Measurements from ENCODE around the gene ADD3. TPM values are rescaled to one million over a fixed set of nuclear protein-coding genes. Genes with fewer than 3 reads are reported as not detected.

The ADD3 gene
- total RNA-seq, 2 donors from 2014 or later, result 158 to 377 TPM

DNA sequence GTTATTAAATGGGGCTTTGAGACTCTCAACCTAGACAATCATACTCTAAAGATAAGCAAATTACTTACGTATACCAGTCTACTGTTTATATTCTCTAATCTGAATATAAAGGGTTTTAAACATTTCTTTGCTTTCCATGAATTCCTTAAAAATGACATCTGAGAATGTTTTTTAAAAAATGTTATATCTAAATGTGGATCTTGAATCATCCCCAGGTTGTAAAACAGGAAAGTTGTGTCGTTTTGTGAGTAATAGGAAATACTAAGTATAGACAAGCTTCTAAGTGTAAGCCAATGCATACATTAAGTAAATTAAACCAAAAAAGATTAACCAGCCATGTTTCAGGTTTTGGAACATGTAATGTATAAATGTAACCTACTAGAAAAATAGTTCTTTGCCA is 26.8 kb downstream of the ADD3 start:
- no peak for DNase-seq (ENCODE audit: low spot score)
- Histone ChIP-seq H3K4me3 (no peak overlapping the region), H3K4me1 (peaks cover 0 to 41% of the 10 kb centered on the region in 2 donors), H3K27me3 (no peaks in the 10 kb centered on the region), H3K36me3 (no peaks in the 10 kb centered on the region), H3K9me3 (no peaks in the 10 kb centered on the region), H3K27ac (peak overlapping the region in 1 of 2 donors; percentile 62)
- TF ChIP-seq CTCF (IDR thresholded peaks at IDR 0.05), result no peak

DNA sequence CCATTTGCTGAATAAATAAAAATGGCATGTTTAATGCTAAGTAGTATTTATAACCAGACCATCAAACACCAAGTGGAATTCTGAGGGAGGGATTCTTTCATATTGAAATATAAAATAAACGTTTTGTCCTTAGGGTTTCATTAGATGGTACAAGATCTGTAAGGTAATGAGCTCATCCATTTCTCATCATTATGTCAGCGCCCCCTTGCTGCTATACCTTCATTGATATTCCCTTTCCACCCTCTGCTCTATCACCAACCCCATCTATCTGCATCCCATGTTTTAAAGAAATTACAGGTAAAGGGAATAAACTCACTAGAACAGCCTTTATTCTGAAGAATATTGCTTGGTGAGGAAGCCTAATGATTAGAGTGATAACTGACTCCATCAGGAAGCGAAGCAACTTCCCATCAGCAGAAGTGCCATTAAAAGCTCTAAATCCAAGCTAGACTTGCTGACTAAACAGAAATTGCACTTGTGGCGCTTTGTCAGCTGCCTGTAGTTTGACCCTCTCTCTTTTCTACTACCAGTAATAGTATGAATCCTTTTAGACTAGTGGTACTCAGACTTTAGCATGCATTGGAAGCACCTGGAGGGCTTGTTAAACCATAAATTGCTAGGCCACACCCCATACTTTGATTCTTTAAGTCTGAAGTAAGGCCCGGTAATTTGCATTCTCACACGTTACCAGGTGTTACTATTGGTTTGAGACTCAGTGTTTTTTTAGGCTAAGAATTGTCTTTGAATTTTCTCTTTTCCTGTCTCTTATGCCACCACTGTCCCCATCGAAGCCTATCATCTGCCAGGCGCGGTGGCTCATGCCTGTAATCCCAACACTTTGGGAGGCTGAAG is 27.5 kb downstream of the ADD3 start:
- Histone ChIP-seq H3K4me3 (no peak overlapping the region), H3K36me3 (no peaks in the 10 kb centered on the region), H3K27me3 (no peaks in the 10 kb centered on the region), H3K27ac (no peak overlapping the region), H3K9me3 (no peaks in the 10 kb centered on the region), H3K4me1 (peaks cover 0 to 48% of the 10 kb centered on the region in 2 donors)
- no peak for DNase-seq (ENCODE audit: low spot score)
- no peak for TF ChIP-seq CTCF (IDR thresholded peaks at IDR 0.05)

- peaks cover 0 to 57% of the 10 kb centered on the region in 2 donors for H3K4me1 ChIP-seq
- H3K27me3 ChIP-seq, result no peaks in the 10 kb centered on the region
- TF ChIP-seq CTCF (IDR thresholded peaks at IDR 0.05), result no peak
- no peak for DNase-seq (ENCODE audit: low spot score)
- no peaks in the 10 kb centered on the region for H3K36me3 ChIP-seq
- H3K27ac ChIP-seq, result no peak overlapping the region
- H3K9me3 ChIP-seq, result no peaks in the 10 kb centered on the region
- no peak overlapping the region for H3K4me3 ChIP-seq
Observed at GRCh38 chr10:110036640-110037039, 28.9 kb downstream of the ADD3 start.

DNA sequence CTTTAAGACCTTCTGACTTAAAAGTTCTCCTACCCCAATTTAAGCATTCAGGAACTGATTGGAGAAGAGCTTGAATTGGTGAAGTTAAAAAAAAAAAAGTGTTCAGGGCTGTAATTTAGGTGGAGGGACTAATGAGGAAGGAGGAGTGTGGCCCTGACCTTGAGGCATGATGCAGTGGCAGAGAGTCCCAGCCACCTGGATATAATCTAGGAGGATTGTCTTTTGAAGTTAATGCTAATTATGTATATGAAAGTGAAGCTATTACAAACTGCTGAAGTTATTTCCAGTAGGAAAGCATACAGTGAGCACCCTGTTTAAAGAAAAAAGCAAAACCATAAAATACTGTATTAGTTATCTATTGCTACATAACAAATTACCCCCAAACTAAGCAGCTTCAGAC is 31.5 kb downstream of the ADD3 start:
- DNase-seq (ENCODE audit: low spot score), result no peak
- no peaks in the 10 kb centered on the region for H3K36me3 ChIP-seq
- no peak overlapping the region for H3K27ac ChIP-seq
- H3K4me3 ChIP-seq, result no peak overlapping the region
- no peaks in the 10 kb centered on the region for H3K27me3 ChIP-seq
- no peaks in the 10 kb centered on the region for H3K9me3 ChIP-seq
- TF ChIP-seq CTCF (IDR thresholded peaks at IDR 0.05), result no peak
- peaks cover 0 to 31% of the 10 kb centered on the region in 2 donors for H3K4me1 ChIP-seq

GRCh38 chr10:110040108-110040507 is 32.3 kb downstream of the ADD3 start:
- Histone ChIP-seq H3K4me1 (peaks cover 0 to 23% of the 10 kb centered on the region in 2 donors), H3K9me3 (no peaks in the 10 kb centered on the region), H3K27ac (no peak overlapping the region), H3K36me3 (no peaks in the 10 kb centered on the region), H3K27me3 (no peaks in the 10 kb centered on the region), H3K4me3 (no peak overlapping the region)
- no peak for TF ChIP-seq CTCF (IDR thresholded peaks at IDR 0.05)
- DNase-seq (ENCODE audit: low spot score), result no peak

Data from right atrium auricular region (tissue), 2 donors.